Caco-2 (cell line): ENCODE measurements around the gene OLFML3. TPM values are rescaled to one million over a fixed set of nuclear protein-coding genes. Genes with fewer than 3 reads are reported as not detected.
"Not testable (repeated sequence)": the region's sequence is repeated elsewhere in the genome, so short reads cannot be mapped to it uniquely, and the experiment has no call there.

ENCODE experiments used
- BruUV-seq: library from RNA; stranded (reverse); fragments of 400-500 nt; replicated peaks from 2 replicates; lab custom pipeline; 2021; lab: Mats Ljungman, UMichigan
- CTCF ChIA-PET: fragments of 300-600 bp; sonication (Branson Sonifier 250); formaldehyde crosslinking; loops from one replicate; lab custom pipeline; 2022; ENCODE audit warnings: antibody characterized with exemption; lab: Charles Lee
- POLR2A ChIA-PET: fragments of 300-600 bp; sonication (Branson Sonifier 250); formaldehyde crosslinking; loops from one replicate; lab custom pipeline; 2022; ENCODE audit warnings: antibody characterized with exemption; lab: Charles Lee
- DNase-seq, 2 experiments: peaks; one replicate each; pipeline versions ENCODE4 v3.0.0 to v3.0.0-alpha.2; 2020 to 2022
- H3K27me3 ChIP-seq: replicated peaks from 2 replicates; pipeline ENCODE4 v1.6.0; 2011; ENCODE audit warnings: low read length; ENCODE audit not compliant: control insufficient read depth, insufficient read depth
- H3K36me3 ChIP-seq: 2 replicates; pipeline ENCODE4 v1.5.1; 2011; ENCODE audit warnings: low read length; ENCODE audit not compliant: control insufficient read depth, insufficient read depth
- H3K4me1 ChIP-seq: fragments of 250-450 bp; sonication (Bioruptor Pico); 2 replicates; pipeline ENCODE4 v1.5.1; 2020; ENCODE audit warnings: mild to moderate bottlenecking
- H3K4me3 ChIP-seq: 2 replicates; pipeline ENCODE4 v1.5.1; 2011; ENCODE audit warnings: low read depth, mild to moderate bottlenecking, control low read depth, low read length
- H3K9me3 ChIP-seq: fragments of 250-450 bp; sonication (Bioruptor Pico); 2 replicates; pipeline ENCODE4 v1.5.1; 2020; ENCODE audit warnings: mild to moderate bottlenecking, moderate library complexity
- H3K27ac Mint-ChIP-seq: one replicate; pipeline ENCODE4 v1.8.0; 2022; ENCODE audit warnings: mixed read lengths; ENCODE audit not compliant: unreplicated experiment
- H3K27me3 Mint-ChIP-seq: one replicate; pipeline ENCODE4 v1.8.0; 2022; ENCODE audit warnings: mixed read lengths; ENCODE audit not compliant: insufficient read depth, unreplicated experiment
- H3K36me3 Mint-ChIP-seq: one replicate; pipeline ENCODE4 v1.8.0; 2022; ENCODE audit warnings: mild to moderate bottlenecking, mixed read lengths; ENCODE audit not compliant: insufficient read depth, unreplicated experiment
- H3K4me1 Mint-ChIP-seq: one replicate; pipeline ENCODE4 v1.8.0; 2022; ENCODE audit warnings: low read depth, mixed read lengths; ENCODE audit not compliant: unreplicated experiment
- H3K4me3 Mint-ChIP-seq: one replicate; pipeline ENCODE4 v1.8.0; 2022; ENCODE audit warnings: mild to moderate bottlenecking, moderate library complexity, mixed read lengths; ENCODE audit not compliant: unreplicated experiment
- H3K9me3 Mint-ChIP-seq: one replicate; pipeline ENCODE4 v1.8.0; 2022; ENCODE audit warnings: mixed read lengths; ENCODE audit not compliant: unreplicated experiment
- intact Hi-C: fragments of 100-400 bp; cut with micrococcal nuclease; formaldehyde crosslinking; loops from one replicate; pipeline ENCODE4 v1.10.0; 2022; ENCODE audit not compliant: unreplicated experiment
- total RNA-seq: library from RNA; stranded (reverse); gene quantifications from 2 replicates; pipeline ENCODE4 v1.2.3, GENCODE V29; 2022
- TF ChIP-seq, protein P1 (sequence below), 2 experiments: fragments of 200-600 bp in 1 of 2; IDR thresholded peaks; 1 replicate in 1 of 2; 2 replicates in 1 of 2; pipeline versions ENCODE4 v1.5.1 to v1.8.0; 2011 to 2022; ENCODE audit warnings: antibody characterized with exemption in 1 of 2, control low read depth in 1 of 2, inconsistent platforms in 1 of 2, low read depth in 1 of 2, low read length in 1 of 2, mild to moderate bottlenecking in 1 of 2, moderate library complexity in 1 of 2; ENCODE audit not compliant: insufficient read depth in 1 of 2, severe bottlenecking in 1 of 2, unreplicated experiment in 1 of 2

The OLFML3 gene
- total RNA-seq, 1 experiment from 2014 or later, result 36.5 TPM

DNA sequence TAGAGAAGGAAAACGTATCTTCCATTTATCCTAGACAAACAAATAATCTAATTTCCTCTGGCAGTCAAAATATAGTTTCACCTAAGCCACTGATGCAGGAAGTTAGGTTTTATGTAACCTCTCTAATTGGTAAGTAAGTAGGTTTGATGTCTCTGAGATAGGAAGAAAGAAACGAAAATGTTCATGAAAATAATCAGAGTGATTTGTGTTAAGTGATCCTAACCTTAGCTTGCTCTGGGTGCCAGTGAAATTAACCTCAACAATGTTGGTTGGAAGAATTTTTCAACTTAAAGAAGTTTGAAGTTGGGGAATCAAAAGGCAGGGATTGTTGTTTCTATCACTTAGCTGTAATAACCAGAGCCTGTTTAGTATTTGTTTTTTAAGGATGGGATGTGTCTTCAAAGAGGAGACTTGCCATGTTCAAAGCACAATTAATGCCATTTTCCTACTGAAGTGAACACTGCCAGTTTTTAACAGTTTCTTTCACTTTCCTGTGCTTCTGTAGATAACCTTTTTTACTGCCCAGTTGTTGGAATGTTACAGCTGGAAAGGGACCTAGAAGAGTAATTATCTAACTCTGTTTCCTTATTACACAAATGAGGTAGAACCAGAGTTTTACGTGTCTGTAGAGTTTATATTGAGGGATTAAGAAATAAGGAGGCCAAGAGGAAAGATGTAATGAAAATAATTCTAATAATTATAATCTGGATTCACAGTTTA, 31.7 kb upstream of the OLFML3 start:
- Histone ChIP-seq H3K4me3 (no peak overlapping the region), H3K4me1 (peaks cover 30% of the 10 kb centered on the region), H3K36me3 (no peaks in the 10 kb centered on the region), H3K27me3 (no peaks in the 10 kb centered on the region), H3K9me3 (no peaks in the 10 kb centered on the region)
- no peak for DNase-seq
- Mint-ChIP-seq H3K9me3 (no peaks in the 10 kb centered on the region), H3K4me3 (no peak overlapping the region), H3K27ac (no peak overlapping the region), H3K4me1 (peaks cover 17% of the 10 kb centered on the region), H3K36me3 (peaks cover 19% of the 10 kb centered on the region), H3K27me3 (no peaks in the 10 kb centered on the region)
- ChIA-PET CTCF (no interaction called here), POLR2A (interaction anchor here (0.7 kb wide), 1 partner anchor 179 kb away, joined by 3 read pairs; no protein-coding TSS in a partner anchor)
- TF ChIP-seq, protein P1, sequence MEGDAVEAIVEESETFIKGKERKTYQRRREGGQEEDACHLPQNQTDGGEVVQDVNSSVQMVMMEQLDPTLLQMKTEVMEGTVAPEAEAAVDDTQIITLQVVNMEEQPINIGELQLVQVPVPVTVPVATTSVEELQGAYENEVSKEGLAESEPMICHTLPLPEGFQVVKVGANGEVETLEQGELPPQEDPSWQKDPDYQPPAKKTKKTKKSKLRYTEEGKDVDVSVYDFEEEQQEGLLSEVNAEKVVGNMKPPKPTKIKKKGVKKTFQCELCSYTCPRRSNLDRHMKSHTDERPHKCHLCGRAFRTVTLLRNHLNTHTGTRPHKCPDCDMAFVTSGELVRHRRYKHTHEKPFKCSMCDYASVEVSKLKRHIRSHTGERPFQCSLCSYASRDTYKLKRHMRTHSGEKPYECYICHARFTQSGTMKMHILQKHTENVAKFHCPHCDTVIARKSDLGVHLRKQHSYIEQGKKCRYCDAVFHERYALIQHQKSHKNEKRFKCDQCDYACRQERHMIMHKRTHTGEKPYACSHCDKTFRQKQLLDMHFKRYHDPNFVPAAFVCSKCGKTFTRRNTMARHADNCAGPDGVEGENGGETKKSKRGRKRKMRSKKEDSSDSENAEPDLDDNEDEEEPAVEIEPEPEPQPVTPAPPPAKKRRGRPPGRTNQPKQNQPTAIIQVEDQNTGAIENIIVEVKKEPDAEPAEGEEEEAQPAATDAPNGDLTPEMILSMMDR (IDR thresholded peaks at IDR 0.05; ENCODE audit: insufficient read depth in 1 of 2, low read depth in 1 of 2, low read length in 1 of 2, severe bottlenecking in 1 of 2, unreplicated experiment in 1 of 2), result no peak
- BruUV-seq, result no TSS peak
- intact Hi-C loops, result no loop called here

DNA sequence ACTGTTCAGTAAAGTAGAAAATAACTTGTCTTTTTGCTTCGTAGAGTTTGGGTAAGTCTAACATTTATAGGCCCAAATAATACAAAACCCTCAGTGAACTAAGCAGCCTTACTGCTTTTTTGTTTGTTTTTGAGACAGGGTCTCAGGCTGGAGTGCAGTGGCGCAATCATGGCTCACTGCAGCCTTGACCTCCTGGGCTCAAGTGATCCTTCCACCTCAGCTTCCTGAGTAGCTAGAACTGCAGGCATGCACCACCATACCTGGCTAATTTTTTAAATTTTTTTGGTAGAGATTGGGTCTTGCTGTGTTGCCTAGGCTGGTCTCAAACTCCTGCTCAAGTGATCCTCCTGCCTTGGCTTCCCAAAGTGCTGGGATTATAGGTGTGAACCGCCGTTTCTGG, 31.1 kb upstream of the OLFML3 start:
- H3K27me3 ChIP-seq, H3K4me3 Mint-ChIP-seq, DNase-seq, H3K36me3 ChIP-seq, H3K27ac Mint-ChIP-seq, H3K4me3 ChIP-seq, H3K9me3 ChIP-seq, H3K9me3 Mint-ChIP-seq, H3K27me3 Mint-ChIP-seq, intact Hi-C loops, BruUV-seq: not testable (repeated sequence)
- ChIA-PET POLR2A (interaction anchor here (0.6 to 0.7 kb wide), 3 partner anchors 21 to 178 kb away, joined by 3 to 8 read pairs (median 5); no protein-coding TSS in a partner anchor), CTCF (interaction anchor here (0.6 kb wide), 1 partner anchor 37 kb away, joined by 4 read pairs; no protein-coding TSS in a partner anchor)
- Mint-ChIP-seq H3K36me3 (peaks cover 17% of the 10 kb centered on the region), H3K4me1 (peaks cover 17% of the 10 kb centered on the region)
- peaks cover 30% of the 10 kb centered on the region for H3K4me1 ChIP-seq

DNA sequence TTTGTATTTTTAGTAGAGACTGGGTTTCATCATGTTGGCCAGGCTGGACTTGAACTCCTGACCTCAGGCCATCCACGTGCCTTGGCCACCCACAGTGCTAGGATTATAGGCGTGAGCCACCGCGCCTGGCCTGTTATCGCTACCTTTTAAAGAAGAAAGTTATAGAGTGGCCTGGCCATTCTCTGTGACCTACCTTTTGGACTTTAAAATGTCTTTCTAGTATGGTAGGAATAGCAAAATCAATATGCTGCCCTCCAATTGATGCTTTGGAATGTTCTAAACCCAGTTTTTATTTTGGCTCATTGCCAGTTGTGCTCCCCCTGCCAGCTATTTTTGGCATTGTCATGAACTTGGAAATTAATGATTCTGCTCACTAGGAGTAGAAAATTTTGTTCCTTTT, 30.3 kb upstream of the OLFML3 start:
- Mint-ChIP-seq H3K4me3 (no peak overlapping the region), H3K27me3 (no peaks in the 10 kb centered on the region), H3K27ac (no peak overlapping the region), H3K4me1 (peaks cover 17% of the 10 kb centered on the region), H3K36me3 (peaks cover 14% of the 10 kb centered on the region), H3K9me3 (no peaks in the 10 kb centered on the region)
- peaks cover 30% of the 10 kb centered on the region for H3K4me1 ChIP-seq
- no peaks in the 10 kb centered on the region for H3K27me3 ChIP-seq
- H3K4me3 ChIP-seq, result no peak overlapping the region
- POLR2A ChIA-PET, result interaction anchor here (0.6 kb wide), 2 partner anchors 20 to 175 kb away, joined by 5 to 8 read pairs; no protein-coding TSS in a partner anchor
- BruUV-seq, result no TSS peak
- TF ChIP-seq, protein P1 (IDR thresholded peaks at IDR 0.05; ENCODE audit: insufficient read depth in 1 of 2, low read depth in 1 of 2, low read length in 1 of 2, severe bottlenecking in 1 of 2, unreplicated experiment in 1 of 2), result peak in 1 of 2 experiments; percentile 17
- no peaks in the 10 kb centered on the region for H3K9me3 ChIP-seq
- H3K36me3 ChIP-seq, result no peaks in the 10 kb centered on the region
- no peak for DNase-seq
- CTCF ChIA-PET, result interaction anchor here (0.6 kb wide), 1 partner anchor 37 kb away, joined by 4 read pairs; no protein-coding TSS in a partner anchor
- intact Hi-C loops, result no loop called here
